Activated T-helper 1 cell treated with anti-CD3 and anti-CD28 coated beads, Interleukin-12 subunit alpha, Interleukin-12 subunit beta, Interleukin-2, Interleukin-4 antibody, amounts not matched to agents 30 ng/mL and 10 ng/mL and 1 ng/mL, durations not matched to agents 14 hours and 24 hours and 36 hours (primary cell): Measurements from ENCODE around the gene SCGB1C2. TPM values are rescaled to one million over a fixed set of nuclear protein-coding genes. Genes with fewer than 3 reads are reported as not detected.

Experiments used
- DNase-seq: peaks from one replicate; pipeline ENCODE4 v3.0.0; 2021; ENCODE audit warnings: low spot score
- H3K27ac Mint-ChIP-seq: one replicate; pipeline ENCODE4 v1.8.0; 2021; ENCODE audit warnings: mild to moderate bottlenecking, mixed read lengths
- H3K27me3 Mint-ChIP-seq: one replicate; pipeline ENCODE4 v1.8.0; 2022; ENCODE audit warnings: mild to moderate bottlenecking, moderate library complexity, mixed read lengths; ENCODE audit not compliant: insufficient read depth
- H3K36me3 Mint-ChIP-seq: one replicate; pipeline ENCODE4 v1.8.0; 2021; ENCODE audit warnings: low read depth, mixed read lengths
- H3K4me1 Mint-ChIP-seq: one replicate; pipeline ENCODE4 v1.8.0; 2021; ENCODE audit warnings: low read depth, mixed read lengths
- H3K4me3 Mint-ChIP-seq: one replicate; pipeline ENCODE4 v1.8.0; 2021; ENCODE audit warnings: mild to moderate bottlenecking, moderate library complexity, mixed read lengths
- H3K9me3 Mint-ChIP-seq: one replicate; pipeline ENCODE4 v1.8.0; 2021; ENCODE audit warnings: mixed read lengths
- intact Hi-C: fragments of 100-400 bp; cut with micrococcal nuclease; formaldehyde crosslinking; loops from one replicate; pipeline ENCODE4 v1.15.1; 2024
- total RNA-seq: library from RNA; stranded (reverse); gene quantifications from 2 replicates; pipeline ENCODE4 v1.2.3, GENCODE V29; 2022

The SCGB1C2 gene
- total RNA-seq, 1 donor from 2014 or later, result not detected

GRCh38 chr17:152860-153420, 15.6 kb downstream of the SCGB1C2 start:
- Mint-ChIP-seq H3K4me3 (no peak overlapping the region), H3K27me3 (no peaks in the 10 kb centered on the region)
- DNase-seq, result no peak

GRCh38 chr17:153851-154250, 16.5 kb downstream of the SCGB1C2 start:
- H3K36me3 Mint-ChIP-seq, result no peaks in the 10 kb centered on the region
- intact Hi-C loops, result no loop called here
- H3K4me3 Mint-ChIP-seq, result no peak overlapping the region
- H3K27me3 Mint-ChIP-seq, result no peaks in the 10 kb centered on the region
- H3K27ac Mint-ChIP-seq, result no peak overlapping the region
- DNase-seq, result no peak
- H3K9me3 Mint-ChIP-seq, result no peaks in the 10 kb centered on the region
- no peaks in the 10 kb centered on the region for H3K4me1 Mint-ChIP-seq

More at GRCh38 chr17:152860-153420, 15.6 kb downstream of the SCGB1C2 start:
- no peaks in the 10 kb centered on the region for H3K9me3 Mint-ChIP-seq
- no peaks in the 10 kb centered on the region for H3K4me1 Mint-ChIP-seq
- intact Hi-C loops, result no loop called here
- H3K27ac Mint-ChIP-seq, result no peak overlapping the region
- no peaks in the 10 kb centered on the region for H3K36me3 Mint-ChIP-seq

GRCh38 chr17:155576-155975, 18.2 kb downstream of the SCGB1C2 start:
- Mint-ChIP-seq H3K27me3 (no peaks in the 10 kb centered on the region), H3K36me3 (no peaks in the 10 kb centered on the region), H3K4me1 (no peaks in the 10 kb centered on the region), H3K4me3 (no peak overlapping the region), H3K27ac (no peak overlapping the region), H3K9me3 (no peaks in the 10 kb centered on the region)
- intact Hi-C loops, result no loop called here
- DNase-seq, result no peak

- H3K4me3 Mint-ChIP-seq, result no peak overlapping the region
- no peaks in the 10 kb centered on the region for H3K36me3 Mint-ChIP-seq
- H3K4me1 Mint-ChIP-seq, result no peaks in the 10 kb centered on the region
- no peaks in the 10 kb centered on the region for H3K27me3 Mint-ChIP-seq
- no peak for DNase-seq
- no peak overlapping the region for H3K27ac Mint-ChIP-seq
- intact Hi-C loops, result no loop called here
- no peaks in the 10 kb centered on the region for H3K9me3 Mint-ChIP-seq
Measured at GRCh38 chr17:156094-156621, 18.8 kb downstream of the SCGB1C2 start.

GRCh38 chr17:156946-157345, 19.6 kb downstream of the SCGB1C2 start:
- Mint-ChIP-seq H3K9me3 (no peaks in the 10 kb centered on the region), H3K36me3 (no peaks in the 10 kb centered on the region), H3K27ac (no peak overlapping the region), H3K4me1 (no peaks in the 10 kb centered on the region), H3K4me3 (no peak overlapping the region), H3K27me3 (no peaks in the 10 kb centered on the region)
- intact Hi-C loops, result no loop called here
- no peak for DNase-seq

GRCh38 chr17:157901-158300, 20.5 kb downstream of the SCGB1C2 start:
- intact Hi-C loops, result no loop called here
- Mint-ChIP-seq H3K27ac (no peak overlapping the region), H3K27me3 (no peaks in the 10 kb centered on the region), H3K9me3 (no peaks in the 10 kb centered on the region), H3K4me3 (no peak overlapping the region), H3K36me3 (no peaks in the 10 kb centered on the region), H3K4me1 (no peaks in the 10 kb centered on the region)
- no peak for DNase-seq

- Mint-ChIP-seq H3K36me3 (no peaks in the 10 kb centered on the region), H3K4me1 (no peaks in the 10 kb centered on the region), H3K27ac (no peak overlapping the region), H3K9me3 (no peaks in the 10 kb centered on the region), H3K27me3 (no peaks in the 10 kb centered on the region), H3K4me3 (no peak overlapping the region)
- intact Hi-C loops, result no loop called here
- no peak for DNase-seq
Measured at GRCh38 chr17:158379-158778, 21.0 kb downstream of the SCGB1C2 start.

GRCh38 chr17:159609-160008, 22.2 kb downstream of the SCGB1C2 start:
- Mint-ChIP-seq H3K9me3 (no peaks in the 10 kb centered on the region), H3K27ac (no peak overlapping the region), H3K4me3 (no peak overlapping the region), H3K4me1 (no peaks in the 10 kb centered on the region), H3K27me3 (no peaks in the 10 kb centered on the region), H3K36me3 (no peaks in the 10 kb centered on the region)
- no peak for DNase-seq
- intact Hi-C loops, result no loop called here

GRCh38 chr17:160336-160735, 23.0 kb downstream of the SCGB1C2 start:
- no peaks in the 10 kb centered on the region for H3K36me3 Mint-ChIP-seq
- H3K27ac Mint-ChIP-seq, result no peak overlapping the region
- no peaks in the 10 kb centered on the region for H3K9me3 Mint-ChIP-seq
- intact Hi-C loops, result no loop called here
- no peaks in the 10 kb centered on the region for H3K27me3 Mint-ChIP-seq
- H3K4me1 Mint-ChIP-seq, result no peaks in the 10 kb centered on the region
- DNase-seq, result no peak
- H3K4me3 Mint-ChIP-seq, result no peak overlapping the region

- Mint-ChIP-seq H3K27ac (no peak overlapping the region), H3K36me3 (no peaks in the 10 kb centered on the region), H3K4me1 (no peaks in the 10 kb centered on the region), H3K4me3 (no peak overlapping the region), H3K27me3 (no peaks in the 10 kb centered on the region), H3K9me3 (no peaks in the 10 kb centered on the region)
- intact Hi-C loops, result no loop called here
- DNase-seq, result no peak
Measured at GRCh38 chr17:161481-161880, 24.1 kb downstream of the SCGB1C2 start.

- Mint-ChIP-seq H3K9me3 (no peaks in the 10 kb centered on the region), H3K4me1 (no peaks in the 10 kb centered on the region), H3K27ac (no peak overlapping the region), H3K27me3 (no peaks in the 10 kb centered on the region), H3K4me3 (no peak overlapping the region), H3K36me3 (no peaks in the 10 kb centered on the region)
- no peak for DNase-seq
- intact Hi-C loops, result no loop called here
Measured at GRCh38 chr17:162689-163088, 25.3 kb downstream of the SCGB1C2 start.

- no peak for DNase-seq
- Mint-ChIP-seq H3K4me3 (no peak overlapping the region), H3K27me3 (no peaks in the 10 kb centered on the region), H3K36me3 (no peaks in the 10 kb centered on the region), H3K27ac (no peak overlapping the region), H3K9me3 (no peaks in the 10 kb centered on the region), H3K4me1 (peaks cover under 1% of the 10 kb centered on the region)
- intact Hi-C loops, result no loop called here
Measured at GRCh38 chr17:163514-164098, 26.2 kb downstream of the SCGB1C2 start.

- Mint-ChIP-seq H3K4me1 (peaks cover 8% of the 10 kb centered on the region), H3K4me3 (no peak overlapping the region), H3K27ac (no peak overlapping the region), H3K9me3 (no peaks in the 10 kb centered on the region), H3K27me3 (no peaks in the 10 kb centered on the region), H3K36me3 (peaks cover 2% of the 10 kb centered on the region)
- intact Hi-C loops, result no loop called here
- DNase-seq, result peak; percentile 16
Measured at GRCh38 chr17:164303-165235, 27.2 kb downstream of the SCGB1C2 start.
